HAP-1 (cell line): ENCODE measurements around the gene DCLK1.
A peak's percentile ranks its signal among the peaks of the same experiment; 100 is the strongest.

ENCODE experiments used
- DNase-seq, 2 experiments: peaks; one replicate each; pipeline ENCODE4 v3.0.0-alpha.2; 2016 to 2020; ENCODE audit warnings: low spot score in 2 of 2
- H3K27me3 ChIP-seq: fragments of 250-450 bp; sonication (Bioruptor Pico); 2 replicates; pipeline ENCODE4 v1.5.1; 2020; ENCODE audit warnings: low read depth, mild to moderate bottlenecking, moderate library complexity
- H3K36me3 ChIP-seq: fragments of 250-450 bp; sonication (Bioruptor Pico); replicated peaks from 2 replicates; pipeline ENCODE4 v1.5.1; 2020; ENCODE audit warnings: mild to moderate bottlenecking
- H3K4me1 ChIP-seq: fragments of 250-450 bp; sonication (Bioruptor Pico); 2 replicates; pipeline ENCODE4 v1.5.1; 2020; ENCODE audit warnings: mild to moderate bottlenecking
- H3K4me3 ChIP-seq: fragments of 250-450 bp; sonication (Bioruptor Pico); 2 replicates; pipeline ENCODE4 v1.5.1; 2020; ENCODE audit warnings: mild to moderate bottlenecking, moderate library complexity
- H3K9me3 ChIP-seq: fragments of 250-450 bp; sonication (Bioruptor Pico); 2 replicates; pipeline ENCODE4 v1.5.1; 2020; ENCODE audit warnings: mild to moderate bottlenecking, moderate library complexity
- in situ Hi-C: fragments of 300-500 bp; cut with MboI; formaldehyde crosslinking; loops from 3 replicates; pipeline ENCODE4 v1.14.3; 2020; ENCODE audit warnings: low sequenced_read_pairs, inconsistent platforms, mixed read lengths

DCLK1 gene

DNA sequence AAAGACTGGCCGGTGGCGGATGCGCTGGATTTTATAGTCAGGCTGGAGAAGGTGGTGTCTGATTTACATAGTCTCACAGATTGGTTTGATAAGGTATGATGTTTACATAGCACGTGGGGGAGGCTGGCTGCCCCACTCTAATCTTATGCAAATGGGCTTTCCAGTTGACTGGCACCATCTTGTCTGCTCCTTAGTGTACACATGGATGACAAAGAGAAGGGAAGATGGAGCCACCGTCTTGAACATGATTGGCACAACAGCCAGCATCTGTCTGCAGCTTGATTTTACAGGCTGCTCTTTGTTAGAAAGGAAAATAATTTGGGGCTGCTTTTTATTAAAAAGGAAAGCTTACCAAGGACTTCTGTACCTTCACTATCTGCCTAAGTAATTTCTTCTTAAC lies 389.5 kb downstream of the DCLK1 start:
- Histone ChIP-seq H3K36me3 (no peaks in the 10 kb centered on the region), H3K4me3 (no peak overlapping the region), H3K27me3 (no peaks in the 10 kb centered on the region), H3K9me3 (peaks cover 2% of the 10 kb centered on the region; the same call in 1 of the 2 replicates), H3K4me1 (peaks cover 17% of the 10 kb centered on the region)
- in situ Hi-C loops: no loop called here
- DNase-seq: peak; percentile 23 to 63

DNA sequence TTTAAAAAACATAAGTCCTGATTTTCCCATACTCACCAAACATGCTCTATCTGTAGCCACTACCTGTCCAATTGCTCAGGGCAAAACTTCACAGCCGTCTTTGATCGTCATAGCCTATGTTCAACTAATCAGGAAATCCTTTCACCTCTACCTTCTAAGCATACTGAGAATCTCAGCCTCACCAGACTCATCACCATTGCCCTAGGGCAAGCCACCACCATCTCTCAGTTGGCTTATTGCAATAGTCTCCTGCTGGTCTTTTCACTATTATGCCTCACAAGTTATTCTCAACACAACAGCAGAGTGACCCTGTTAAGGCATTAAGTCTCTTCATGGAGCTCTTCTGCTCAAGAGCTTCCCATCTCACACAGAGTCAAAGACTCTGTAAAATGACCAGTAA lies 394.3 kb downstream of the DCLK1 start:
- Histone ChIP-seq H3K27me3 (no peaks in the 10 kb centered on the region), H3K36me3 (no peaks in the 10 kb centered on the region), H3K4me1 (peaks cover 9% of the 10 kb centered on the region), H3K9me3 (peaks cover 2% of the 10 kb centered on the region; the same call in 1 of the 2 replicates), H3K4me3 (no peak overlapping the region)
- DNase-seq: no peak
- in situ Hi-C loops: no loop called here

DNA sequence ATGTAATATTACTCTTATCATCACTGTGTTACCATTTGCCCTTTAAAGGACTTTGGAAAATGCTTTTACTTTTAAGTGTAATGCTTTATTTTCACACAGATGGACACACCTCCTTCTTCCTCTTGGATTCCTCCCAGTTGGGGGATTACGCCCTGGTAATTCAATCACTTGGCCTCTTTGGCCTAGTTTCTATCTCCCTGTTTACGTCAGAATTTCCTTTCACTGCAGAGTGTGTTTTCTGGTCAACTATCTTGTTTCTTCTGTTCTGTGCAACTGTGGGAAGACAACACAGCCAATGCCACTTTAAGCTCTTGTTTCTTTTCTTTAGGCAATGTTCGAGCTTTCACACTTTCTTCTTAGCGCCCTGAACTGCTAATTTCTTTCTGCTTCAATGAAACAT lies 397.4 kb downstream of the DCLK1 start:
- in situ Hi-C loops: no loop called here
- H3K9me3 ChIP-seq: no peaks in the 10 kb centered on the region
- H3K36me3 ChIP-seq: no peaks in the 10 kb centered on the region
- H3K27me3 ChIP-seq: no peaks in the 10 kb centered on the region
- no peaks in the 10 kb centered on the region for H3K4me1 ChIP-seq
- H3K4me3 ChIP-seq: no peak overlapping the region
- no peak for DNase-seq

DNA sequence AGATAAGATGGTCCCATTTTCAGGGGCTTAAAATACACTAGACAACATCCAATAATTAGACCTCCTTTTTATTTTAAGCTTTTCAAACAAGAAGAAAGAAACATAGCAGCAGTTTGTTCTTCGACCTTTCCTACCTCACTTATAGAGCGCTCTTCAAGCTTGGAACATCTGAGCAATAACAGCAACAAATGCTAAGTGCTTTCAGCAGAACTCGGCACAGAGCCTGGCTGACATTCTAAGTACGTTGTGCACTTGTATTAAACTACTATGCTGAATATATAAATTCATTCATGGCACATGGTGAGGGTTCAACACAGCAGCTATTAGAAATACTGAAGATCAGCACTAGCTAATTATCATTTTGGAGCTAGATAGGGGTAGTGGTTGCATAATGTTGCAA lies 398.6 kb downstream of the DCLK1 start:
- no peak for DNase-seq
- Histone ChIP-seq H3K36me3 (no peaks in the 10 kb centered on the region), H3K4me3 (no peak overlapping the region), H3K4me1 (no peaks in the 10 kb centered on the region), H3K9me3 (no peaks in the 10 kb centered on the region), H3K27me3 (no peaks in the 10 kb centered on the region)
- in situ Hi-C loops: no loop called here

DNA sequence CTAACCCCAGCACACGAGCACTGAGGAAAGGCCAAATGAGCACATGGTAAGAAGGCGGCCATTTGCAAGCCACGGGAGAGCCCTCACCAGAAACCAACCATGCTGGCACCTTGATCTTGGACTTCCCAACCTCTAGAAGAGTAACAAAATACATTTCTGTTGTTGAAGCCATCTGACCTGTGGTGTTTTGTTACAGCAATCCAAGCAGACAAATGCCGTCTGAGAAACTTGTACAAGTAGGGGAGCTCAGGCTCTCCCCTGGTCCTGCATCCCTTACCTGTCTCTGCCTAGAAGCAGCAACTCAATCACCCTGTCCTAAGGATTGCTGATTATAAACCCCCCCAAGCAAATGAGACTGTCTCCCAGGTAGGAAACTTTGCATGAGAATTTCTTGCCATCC lies 399.7 kb downstream of the DCLK1 start:
- H3K36me3 ChIP-seq: no peaks in the 10 kb centered on the region
- in situ Hi-C loops: no loop called here
- DNase-seq: no peak
- no peaks in the 10 kb centered on the region for H3K9me3 ChIP-seq
- no peak overlapping the region for H3K4me3 ChIP-seq
- H3K27me3 ChIP-seq: no peaks in the 10 kb centered on the region
- H3K4me1 ChIP-seq: no peaks in the 10 kb centered on the region

DNA sequence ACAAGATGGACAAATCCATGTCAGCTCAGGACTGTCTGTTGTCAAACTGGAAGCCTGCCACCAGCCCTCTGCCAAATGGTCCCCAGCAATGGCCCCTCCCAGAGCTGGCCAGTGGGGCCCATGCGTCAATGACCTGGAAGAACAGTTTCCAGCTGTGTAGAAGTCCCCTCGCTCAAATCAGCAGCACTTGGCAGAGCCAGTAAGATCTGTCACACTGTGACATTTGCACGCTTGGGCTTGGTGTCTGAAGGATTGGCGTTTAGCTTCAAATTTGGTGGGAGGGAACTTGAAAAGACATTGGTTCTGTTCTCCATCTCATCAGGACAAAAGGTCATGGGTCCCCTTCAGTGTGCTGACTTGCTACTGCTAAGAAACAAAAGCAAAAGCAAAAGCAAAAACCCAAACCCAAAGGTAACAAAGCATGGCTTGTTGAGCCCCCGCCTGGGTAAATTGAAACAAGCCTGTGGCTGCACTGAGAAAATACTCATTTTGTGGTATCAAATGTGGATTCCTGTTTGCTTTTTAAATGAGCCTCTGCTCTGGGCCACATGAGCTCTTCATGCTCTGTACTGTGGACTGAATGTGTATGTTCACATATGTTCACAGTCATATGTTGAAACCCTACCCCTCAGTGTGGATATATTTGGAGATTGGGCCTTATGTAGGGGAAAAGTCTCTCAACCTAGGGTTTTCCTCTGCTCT lies 401.1 kb downstream of the DCLK1 start:
- H3K27me3 ChIP-seq: no peaks in the 10 kb centered on the region
- no peak overlapping the region for H3K4me3 ChIP-seq
- no peaks in the 10 kb centered on the region for H3K9me3 ChIP-seq
- in situ Hi-C loops: no loop called here
- no peaks in the 10 kb centered on the region for H3K36me3 ChIP-seq
- H3K4me1 ChIP-seq: no peaks in the 10 kb centered on the region
- no peak for DNase-seq

DNA sequence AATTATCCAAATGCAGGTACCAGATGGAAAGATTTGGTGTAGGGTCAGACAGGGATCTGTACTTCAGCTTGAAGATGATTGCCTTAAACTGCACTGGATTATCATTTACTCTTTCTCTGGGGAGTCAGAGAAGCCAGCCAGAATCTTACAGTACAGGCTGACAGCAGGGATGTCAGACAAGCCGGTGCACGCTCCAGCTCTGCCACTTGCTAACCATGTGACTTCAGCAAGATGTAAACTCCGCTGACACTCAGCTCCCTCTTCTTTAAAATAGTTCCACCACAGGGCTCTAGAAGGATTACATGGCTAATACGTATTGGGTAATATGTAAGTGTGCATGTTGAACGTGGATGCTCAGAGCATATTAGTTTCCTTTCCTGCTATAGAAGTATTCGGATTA lies 403.3 kb downstream of the DCLK1 start:
- no peaks in the 10 kb centered on the region for H3K9me3 ChIP-seq
- H3K27me3 ChIP-seq: no peaks in the 10 kb centered on the region
- H3K4me3 ChIP-seq: no peak overlapping the region
- no peaks in the 10 kb centered on the region for H3K4me1 ChIP-seq
- no peaks in the 10 kb centered on the region for H3K36me3 ChIP-seq
- in situ Hi-C loops: no loop called here
- DNase-seq: no peak

DNA sequence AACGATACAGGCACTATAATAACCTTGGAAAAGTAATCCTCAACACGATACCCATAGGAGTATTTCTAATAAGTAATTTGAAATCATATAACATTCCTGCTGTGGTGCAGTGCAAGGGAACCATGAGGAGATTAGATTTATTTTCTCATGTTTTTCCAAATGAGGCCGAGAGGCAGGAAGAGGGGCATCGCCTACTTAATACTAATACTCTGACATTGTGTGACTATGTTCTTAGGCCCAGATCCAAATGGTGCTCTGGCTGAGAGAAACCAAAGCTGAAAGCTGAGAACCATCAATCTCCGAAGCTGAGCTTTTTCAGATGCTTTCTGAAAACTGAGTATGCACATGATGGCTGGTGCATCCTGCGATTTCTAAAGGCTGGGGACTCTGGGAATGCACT lies 406.7 kb downstream of the DCLK1 start:
- no peaks in the 10 kb centered on the region for H3K27me3 ChIP-seq
- H3K36me3 ChIP-seq: no peaks in the 10 kb centered on the region
- no peak for DNase-seq
- in situ Hi-C loops: no loop called here
- H3K4me3 ChIP-seq: no peak overlapping the region
- no peaks in the 10 kb centered on the region for H3K4me1 ChIP-seq
- H3K9me3 ChIP-seq: no peaks in the 10 kb centered on the region

DNA sequence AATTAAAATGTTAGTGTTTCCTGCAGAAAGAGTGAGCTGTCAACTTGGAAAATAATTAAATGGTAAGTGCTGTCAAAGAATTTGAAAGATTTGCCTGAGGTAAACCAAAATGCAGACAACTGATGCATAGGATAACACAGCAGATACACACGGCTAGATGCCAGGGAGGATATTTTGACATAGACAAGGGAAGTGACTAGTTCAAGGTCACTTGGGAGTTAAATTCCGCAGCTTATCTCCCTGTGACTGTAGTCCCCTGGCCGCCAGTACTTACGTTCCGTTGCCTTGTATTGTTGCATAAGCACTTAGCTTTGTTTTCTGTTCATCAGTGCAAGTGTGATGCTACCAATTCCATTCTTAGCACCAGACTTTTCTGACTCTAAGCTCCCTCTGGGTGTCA lies 407.4 kb downstream of the DCLK1 start:
- in situ Hi-C loops: no loop called here
- DNase-seq: no peak
- no peaks in the 10 kb centered on the region for H3K4me1 ChIP-seq
- H3K4me3 ChIP-seq: no peak overlapping the region
- H3K9me3 ChIP-seq: no peaks in the 10 kb centered on the region
- H3K27me3 ChIP-seq: no peaks in the 10 kb centered on the region
- H3K36me3 ChIP-seq: no peaks in the 10 kb centered on the region

DNA sequence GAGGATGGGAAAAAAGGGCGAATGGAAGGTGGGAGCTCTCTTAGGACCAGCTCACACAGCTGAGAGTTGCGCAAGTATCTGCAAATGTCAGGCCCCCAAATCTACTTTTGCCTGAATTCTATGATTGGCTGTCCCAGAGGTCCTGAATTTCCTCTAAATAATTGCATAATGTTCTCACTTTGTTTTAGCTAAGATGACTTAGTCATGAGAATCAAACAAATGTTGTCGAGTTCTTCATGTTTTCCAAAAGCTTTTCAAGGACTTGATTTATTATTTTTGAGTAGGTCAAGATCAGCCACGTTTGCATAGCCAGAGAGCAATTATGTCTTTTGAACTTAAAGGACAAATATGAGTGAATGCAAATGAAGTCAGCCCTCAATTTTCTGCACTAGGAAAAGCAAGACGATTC lies 408.1 kb downstream of the DCLK1 start:
- Histone ChIP-seq H3K4me3 (no peak overlapping the region), H3K9me3 (no peaks in the 10 kb centered on the region), H3K27me3 (no peaks in the 10 kb centered on the region), H3K4me1 (no peaks in the 10 kb centered on the region), H3K36me3 (no peaks in the 10 kb centered on the region)
- in situ Hi-C loops: no loop called here
- DNase-seq: no peak

DNA sequence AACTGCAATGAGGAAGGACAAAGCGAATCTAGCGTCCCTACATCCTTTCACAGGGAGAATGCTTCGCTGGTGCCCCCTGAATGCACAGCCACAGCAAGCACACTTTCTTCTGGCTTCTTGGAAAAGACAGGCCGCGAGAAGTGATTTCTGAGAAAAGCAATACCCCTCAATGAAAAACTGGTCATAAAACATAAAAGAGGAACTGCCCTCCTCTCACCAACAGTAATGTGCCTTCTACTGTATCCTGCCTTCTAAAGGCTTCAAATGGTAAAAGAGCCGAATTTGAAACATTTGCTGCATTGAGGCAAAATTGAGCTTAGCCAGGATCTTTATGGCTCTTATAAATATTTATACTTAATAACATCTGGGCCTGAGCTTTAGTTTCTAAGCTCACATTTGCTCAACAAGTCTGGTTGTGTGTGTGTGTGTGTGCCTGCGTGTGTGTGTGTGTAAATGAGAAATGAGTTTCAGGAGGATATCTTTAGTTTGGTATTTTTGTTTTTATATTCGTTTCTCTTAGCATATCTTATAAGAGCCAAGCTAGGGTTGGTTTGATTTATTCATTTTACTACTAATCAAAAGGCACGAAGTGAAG lies 408.6 kb downstream of the DCLK1 start:
- no peak for DNase-seq
- Histone ChIP-seq H3K9me3 (no peaks in the 10 kb centered on the region), H3K27me3 (no peaks in the 10 kb centered on the region), H3K36me3 (no peaks in the 10 kb centered on the region), H3K4me1 (no peaks in the 10 kb centered on the region), H3K4me3 (no peak overlapping the region)
- in situ Hi-C loops: no loop called here

DNA sequence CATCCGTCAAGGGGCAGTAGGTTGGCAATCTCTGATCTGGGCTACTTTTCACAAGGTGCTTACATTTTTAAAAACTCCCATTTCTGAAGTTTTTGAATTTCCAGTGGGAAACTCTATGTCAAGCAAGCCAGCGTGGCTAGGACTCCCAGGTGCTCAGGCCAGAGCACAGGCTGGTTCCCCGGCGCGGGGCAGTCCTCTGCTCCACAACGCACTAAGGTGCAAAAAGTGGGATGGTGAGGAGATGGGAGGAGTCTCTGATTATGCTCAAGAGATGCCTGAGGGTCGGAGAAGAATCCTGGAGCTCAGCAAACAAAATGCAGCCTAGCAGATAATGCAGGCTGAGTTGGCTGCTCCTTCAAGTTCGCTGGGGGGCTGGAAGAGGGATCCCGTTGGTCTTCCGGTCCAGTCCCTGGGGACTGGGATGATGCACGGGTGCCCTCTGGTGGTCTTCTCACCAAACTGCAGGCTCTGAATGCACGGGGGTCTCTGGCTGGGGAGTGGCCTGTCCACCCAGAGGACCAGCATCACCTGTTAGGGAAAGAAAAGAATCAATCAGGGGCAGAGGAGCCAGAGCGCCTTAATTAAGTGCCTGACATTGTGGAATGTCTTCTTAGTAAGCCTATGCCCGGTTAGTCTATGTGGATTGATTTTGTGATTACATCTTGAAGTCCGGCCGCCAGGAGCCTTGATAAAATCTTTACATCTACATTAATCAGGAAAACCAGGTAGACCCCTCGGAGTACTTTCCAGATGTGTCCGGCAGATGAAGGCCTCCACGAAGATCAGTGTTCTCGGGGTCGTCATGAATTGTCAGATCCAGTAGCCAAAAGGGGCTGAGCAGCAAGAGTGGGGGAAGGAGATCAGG lies 410.3 kb downstream of the DCLK1 start:
- DNase-seq: peak; percentile 24 to 82
- no peaks in the 10 kb centered on the region for H3K9me3 ChIP-seq
- no peaks in the 10 kb centered on the region for H3K27me3 ChIP-seq
- no peaks in the 10 kb centered on the region for H3K4me1 ChIP-seq
- no peak overlapping the region for H3K4me3 ChIP-seq
- H3K36me3 ChIP-seq: no peaks in the 10 kb centered on the region
- in situ Hi-C loops: no loop called here

DNA sequence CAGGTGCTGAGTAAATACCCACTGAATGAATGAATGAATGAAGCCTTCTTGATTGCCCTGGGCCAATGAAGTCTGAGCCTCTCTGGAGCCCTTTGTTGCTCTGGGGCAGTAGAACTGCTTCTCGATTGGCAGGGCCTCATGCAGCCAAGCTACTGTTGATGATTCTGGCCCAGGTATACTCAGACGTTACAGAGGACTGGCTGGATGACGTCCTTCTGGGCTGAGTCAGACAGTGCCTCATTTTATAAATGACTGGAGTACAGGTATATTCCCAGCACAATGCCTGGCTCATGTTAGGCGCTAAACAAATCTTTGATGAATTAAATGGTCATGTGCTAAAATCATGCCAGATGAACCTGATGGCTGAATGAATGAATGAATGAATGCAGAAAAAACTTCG lies 410.9 kb downstream of the DCLK1 start:
- Histone ChIP-seq H3K4me3 (no peak overlapping the region), H3K4me1 (no peaks in the 10 kb centered on the region), H3K9me3 (no peaks in the 10 kb centered on the region), H3K27me3 (no peaks in the 10 kb centered on the region), H3K36me3 (no peaks in the 10 kb centered on the region)
- in situ Hi-C loops: no loop called here
- no peak for DNase-seq
